ENCODE measurements around the gene PDE4D. TPM values are rescaled to one million over a fixed set of nuclear protein-coding genes. Genes with fewer than 3 reads are reported as not detected.

PDE4D gene
- total and polyA plus RNA-seq, 10 of the 15 experiments (the other 5 are each of a cell fraction or from before 2014, with no cell fraction given), result 0.87 to 4.1 (median 2.2) TPM

- Histone ChIP-seq H3K9me3 (replicated peaks; ENCODE audit: control insufficient read depth, insufficient read depth, low read length) (no peaks in the 10 kb centered on the region), H2AFZ (ENCODE audit: control insufficient read depth, low read depth, low read length) (no peak overlapping the region), H3K4me1 (ENCODE audit: control insufficient read depth, insufficient read depth, low read length) (no peaks in the 10 kb centered on the region), H3K79me2 (ENCODE audit: control insufficient read depth, insufficient read depth, low read length) (no peaks in the 10 kb centered on the region), H4K20me1 (ENCODE audit: control insufficient read depth, insufficient read depth) (no peaks in the 10 kb centered on the region), H3K4me2 (ENCODE audit: control insufficient read depth, insufficient read depth) (no peak overlapping the region), H3K9ac (ENCODE audit: control insufficient read depth, insufficient read depth, low read length) (no peak overlapping the region), H3K36me3 (ENCODE audit: control insufficient read depth in 2 of 2, insufficient read depth in 2 of 2, low read length in 1 of 2) (no peaks in the 10 kb centered on the region), H3K27ac (ENCODE audit: control insufficient read depth, insufficient read depth) (no peak overlapping the region), H3K4me3 (no peak overlapping the region), H3K27me3 (replicated peaks in 1 of 2; ENCODE audit: control insufficient read depth in 2 of 2, insufficient read depth in 2 of 2, low read length in 1 of 2) (no peaks in the 10 kb centered on the region; a peak in 1 of 4 replicates)
- intact Hi-C loops (cut with micrococcal nuclease; ENCODE audit: unreplicated experiment) (no loop called here), in situ Hi-C loops (cut with MboI) (no loop called here)
- no peak for DNase-seq (ENCODE audit: low read depth, low spot score)
- TF ChIP-seq ESRRA (IDR thresholded peaks at IDR 0.05; ENCODE audit: low read length) (no peak), MEF2B (IDR thresholded peaks at IDR 0.05; ENCODE audit: partially characterized antibody, poor library complexity, severe bottlenecking) (no peak), TARDBP (IDR thresholded peaks at IDR 0.05; ENCODE audit: borderline replicate concordance) (no peak), SKIL (IDR thresholded peaks at IDR 0.05; ENCODE audit: low read depth, poor library complexity, severe bottlenecking) (no peak), ZBED1 (IDR thresholded peaks at IDR 0.05; ENCODE audit: borderline replicate concordance) (no peak), CHD4 (IDR thresholded peaks at IDR 0.05) (no peak), RUNX3 (IDR thresholded peaks at IDR 0.05; ENCODE audit: low read length) (peak; percentile 52), JUNB (IDR thresholded peaks at IDR 0.05) (0 out of 2 replicates have a peak, but pooled peaks have one; percentile 7)
- TF ChIP-seq, protein P1, sequence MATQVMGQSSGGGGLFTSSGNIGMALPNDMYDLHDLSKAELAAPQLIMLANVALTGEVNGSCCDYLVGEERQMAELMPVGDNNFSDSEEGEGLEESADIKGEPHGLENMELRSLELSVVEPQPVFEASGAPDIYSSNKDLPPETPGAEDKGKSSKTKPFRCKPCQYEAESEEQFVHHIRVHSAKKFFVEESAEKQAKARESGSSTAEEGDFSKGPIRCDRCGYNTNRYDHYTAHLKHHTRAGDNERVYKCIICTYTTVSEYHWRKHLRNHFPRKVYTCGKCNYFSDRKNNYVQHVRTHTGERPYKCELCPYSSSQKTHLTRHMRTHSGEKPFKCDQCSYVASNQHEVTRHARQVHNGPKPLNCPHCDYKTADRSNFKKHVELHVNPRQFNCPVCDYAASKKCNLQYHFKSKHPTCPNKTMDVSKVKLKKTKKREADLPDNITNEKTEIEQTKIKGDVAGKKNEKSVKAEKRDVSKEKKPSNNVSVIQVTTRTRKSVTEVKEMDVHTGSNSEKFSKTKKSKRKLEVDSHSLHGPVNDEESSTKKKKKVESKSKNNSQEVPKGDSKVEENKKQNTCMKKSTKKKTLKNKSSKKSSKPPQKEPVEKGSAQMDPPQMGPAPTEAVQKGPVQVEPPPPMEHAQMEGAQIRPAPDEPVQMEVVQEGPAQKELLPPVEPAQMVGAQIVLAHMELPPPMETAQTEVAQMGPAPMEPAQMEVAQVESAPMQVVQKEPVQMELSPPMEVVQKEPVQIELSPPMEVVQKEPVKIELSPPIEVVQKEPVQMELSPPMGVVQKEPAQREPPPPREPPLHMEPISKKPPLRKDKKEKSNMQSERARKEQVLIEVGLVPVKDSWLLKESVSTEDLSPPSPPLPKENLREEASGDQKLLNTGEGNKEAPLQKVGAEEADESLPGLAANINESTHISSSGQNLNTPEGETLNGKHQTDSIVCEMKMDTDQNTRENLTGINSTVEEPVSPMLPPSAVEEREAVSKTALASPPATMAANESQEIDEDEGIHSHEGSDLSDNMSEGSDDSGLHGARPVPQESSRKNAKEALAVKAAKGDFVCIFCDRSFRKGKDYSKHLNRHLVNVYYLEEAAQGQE (IDR thresholded peaks at IDR 0.05; ENCODE audit: low read depth, low read length), result no peak
- 0% methylated on average over 4 of the region's 4 CpGs for WGBS (ENCODE audit: insufficient coverage, insufficient replicate concordance, low lambda C conversion rate, missing lambda C conversion rate)
- no TSS peak for BruUV-seq (replicated peaks)
- ChIA-PET SMC1A (ENCODE audit: uncharacterized antibody, unreplicated experiment) (interaction anchor here (1.1 kb wide), 1 partner anchor 36 kb away, joined by 3 read pairs; no protein-coding TSS in a partner anchor), CTCF (interaction anchor here (1.1 to 1.3 kb wide), 2 partner anchors 9 to 229 kb away, joined by 3 to 4 read pairs; no protein-coding TSS in a partner anchor), RAD21 (ENCODE audit: unreplicated experiment) (interaction anchor here (1.5 kb wide), 1 partner anchor 18 kb away, joined by 3 read pairs; no protein-coding TSS in a partner anchor), POLR2A (interaction anchor here (0.5 kb wide), 1 partner anchor 16 kb away, joined by 3 read pairs; no protein-coding TSS in a partner anchor)
- ATAC-seq, result peak; percentile 53
- no peak for FAIRE-seq
Measured at GRCh38 chr5:59609501-59610265, 283.8 kb downstream of the PDE4D start.

Measured in GM12878 (cell line).